ENCODE measurements around the gene BCAR3. TPM values are rescaled to one million over a fixed set of nuclear protein-coding genes. Genes with fewer than 3 reads are reported as not detected.

BCAR3 gene
- total RNA-seq, 6 donors from 2014 or later = 26.3 to 48.8 (median 31.9) TPM

DNA sequence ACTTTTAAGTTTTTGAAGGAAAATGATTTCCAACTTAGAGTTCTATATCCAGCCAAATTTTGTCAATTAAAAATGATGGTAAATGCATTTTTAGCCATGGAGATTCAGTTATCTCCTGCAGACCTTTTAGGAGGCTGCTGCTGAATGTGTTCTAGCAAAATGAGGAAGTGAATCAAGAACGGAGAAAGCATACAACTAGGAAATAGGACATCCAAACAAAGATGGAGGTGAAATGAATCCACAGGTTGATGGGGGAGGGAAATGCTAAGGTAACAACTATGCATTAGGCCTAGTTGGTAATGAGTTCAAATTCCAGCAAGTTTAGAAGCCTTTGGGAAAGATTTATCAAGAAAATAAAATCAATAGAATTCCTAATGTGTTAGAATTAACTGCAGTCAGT, 153.2 kb downstream of the BCAR3 start:
- no peak for DNase-seq
- no peak for ATAC-seq (ENCODE audit: low FRiP score in 2 of 2)

DNA sequence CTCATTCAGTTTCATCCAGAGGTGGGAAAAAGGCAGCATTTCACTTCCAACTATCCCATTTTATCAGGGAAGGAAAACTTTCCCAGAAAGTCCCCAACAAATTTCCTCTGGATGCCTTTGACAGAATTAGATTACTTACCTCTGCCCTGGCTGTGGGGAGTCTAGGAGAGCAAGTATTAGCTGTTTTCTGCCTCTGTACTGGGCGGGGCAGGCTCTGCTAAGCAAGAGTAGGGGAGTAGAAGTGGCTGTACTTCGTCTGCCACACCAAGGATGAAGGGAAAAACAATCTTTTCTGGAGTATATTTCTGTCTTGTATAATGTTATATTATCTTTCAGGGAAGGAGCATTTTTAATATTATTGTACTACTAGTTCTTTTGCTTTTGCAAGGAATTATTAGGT, 155.2 kb downstream of the BCAR3 start:
- WGBS, 2 donors = 79 to 80% methylated on average over 2 of the region's 2 CpGs
- ATAC-seq (ENCODE audit: low FRiP score in 2 of 2) (no peak), DNase-seq (no peak)
- Histone ChIP-seq H3K27me3 (no peaks in the 10 kb centered on the region), H3K27ac (peak overlapping the region in 1 of 4 donors; percentile 4), H3K4me3 (no peak overlapping the region), H3K9me3 (no peaks in the 10 kb centered on the region), H3K36me3 (peaks cover 0 to 12% (median 0%) of the 10 kb centered on the region in 4 donors), H3K4me1 (no peaks in the 10 kb centered on the region)
- no peak for TF ChIP-seq POLR2AphosphoS5 (IDR thresholded peaks at IDR 0.05)

More for the DNA sequence above, 153.2 kb downstream of the BCAR3 start:
- H3K27me3 ChIP-seq = no peaks in the 10 kb centered on the region
- H3K4me3 ChIP-seq = no peak overlapping the region
- WGBS, 2 donors = 67 to 78% methylated on average over 1 of the region's 1 CpG
- TF ChIP-seq, protein P1, sequence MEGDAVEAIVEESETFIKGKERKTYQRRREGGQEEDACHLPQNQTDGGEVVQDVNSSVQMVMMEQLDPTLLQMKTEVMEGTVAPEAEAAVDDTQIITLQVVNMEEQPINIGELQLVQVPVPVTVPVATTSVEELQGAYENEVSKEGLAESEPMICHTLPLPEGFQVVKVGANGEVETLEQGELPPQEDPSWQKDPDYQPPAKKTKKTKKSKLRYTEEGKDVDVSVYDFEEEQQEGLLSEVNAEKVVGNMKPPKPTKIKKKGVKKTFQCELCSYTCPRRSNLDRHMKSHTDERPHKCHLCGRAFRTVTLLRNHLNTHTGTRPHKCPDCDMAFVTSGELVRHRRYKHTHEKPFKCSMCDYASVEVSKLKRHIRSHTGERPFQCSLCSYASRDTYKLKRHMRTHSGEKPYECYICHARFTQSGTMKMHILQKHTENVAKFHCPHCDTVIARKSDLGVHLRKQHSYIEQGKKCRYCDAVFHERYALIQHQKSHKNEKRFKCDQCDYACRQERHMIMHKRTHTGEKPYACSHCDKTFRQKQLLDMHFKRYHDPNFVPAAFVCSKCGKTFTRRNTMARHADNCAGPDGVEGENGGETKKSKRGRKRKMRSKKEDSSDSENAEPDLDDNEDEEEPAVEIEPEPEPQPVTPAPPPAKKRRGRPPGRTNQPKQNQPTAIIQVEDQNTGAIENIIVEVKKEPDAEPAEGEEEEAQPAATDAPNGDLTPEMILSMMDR (IDR thresholded peaks at IDR 0.05) = no peak
- TF ChIP-seq POLR2AphosphoS5 (IDR thresholded peaks at IDR 0.05) (no peak), EP300 (IDR thresholded peaks at IDR 0.05) (no peak), POLR2A (IDR thresholded peaks at IDR 0.05) (no peak)
- no peak overlapping the region for H3K27ac ChIP-seq
- no peaks in the 10 kb centered on the region for H3K4me1 ChIP-seq
- peaks cover 0 to 16% (median 0%) of the 10 kb centered on the region in 4 donors for H3K36me3 ChIP-seq
- no peaks in the 10 kb centered on the region for H3K9me3 ChIP-seq

DNA sequence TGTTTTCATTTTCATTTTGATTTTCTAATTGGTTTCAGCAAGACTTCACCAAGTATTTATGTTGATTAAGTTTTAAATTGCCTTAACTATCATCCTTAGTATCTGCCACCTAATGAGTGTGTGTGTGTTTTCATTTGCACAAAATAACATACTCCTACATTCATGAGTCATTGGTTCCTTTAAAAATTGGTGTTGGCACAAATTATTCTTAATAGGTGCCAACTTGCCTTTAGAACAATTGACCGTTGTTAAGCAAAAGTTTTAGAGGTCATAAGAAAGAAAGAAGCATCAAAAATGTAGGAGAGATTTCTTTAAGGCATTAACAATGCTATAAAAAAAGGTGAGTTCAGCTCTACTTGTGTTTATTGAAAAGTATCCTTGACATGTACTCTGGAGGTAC, 156.2 kb downstream of the BCAR3 start:
- H3K36me3 ChIP-seq = peaks cover 0 to 4% (median 0%) of the 10 kb centered on the region in 4 donors
- no peaks in the 10 kb centered on the region for H3K4me1 ChIP-seq
- WGBS, 2 donors = 60 to 77% methylated on average over 1 of the region's 1 CpG
- H3K27ac ChIP-seq = no peak overlapping the region
- ATAC-seq (ENCODE audit: low FRiP score in 2 of 2) = no peak
- no peaks in the 10 kb centered on the region for H3K9me3 ChIP-seq
- TF ChIP-seq POLR2AphosphoS5 (IDR thresholded peaks at IDR 0.05) = no peak
- TF ChIP-seq, protein P1 (IDR thresholded peaks at IDR 0.05) = no peak
- TF ChIP-seq EP300 (IDR thresholded peaks at IDR 0.05) = no peak
- no peak for TF ChIP-seq POLR2A (IDR thresholded peaks at IDR 0.05)
- no peak for DNase-seq
- H3K27me3 ChIP-seq = no peaks in the 10 kb centered on the region
- H3K4me3 ChIP-seq = no peak overlapping the region

DNA sequence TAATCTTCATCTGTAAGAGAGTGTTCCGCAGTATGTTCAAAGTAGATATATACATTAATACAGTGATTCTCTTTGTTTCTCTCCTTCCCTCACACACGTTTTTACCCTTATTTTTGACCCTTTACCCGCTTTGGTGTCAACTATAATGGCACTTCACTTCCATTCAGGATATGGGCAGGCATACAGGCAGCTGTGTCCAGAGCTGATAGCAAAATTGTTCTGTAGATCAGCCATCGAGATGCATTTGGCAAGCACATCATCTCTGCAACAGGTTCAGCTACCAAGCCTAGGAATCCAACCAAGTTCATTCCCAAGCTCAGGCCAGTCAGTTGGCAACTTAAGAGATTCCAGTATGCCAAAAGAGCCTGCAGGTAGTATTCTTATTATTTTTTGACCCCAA, 158.9 kb downstream of the BCAR3 start:
- H3K27ac ChIP-seq = no peak overlapping the region
- 72 to 74% methylated on average over 4 of the region's 4 CpGs for WGBS, 2 donors

DNA sequence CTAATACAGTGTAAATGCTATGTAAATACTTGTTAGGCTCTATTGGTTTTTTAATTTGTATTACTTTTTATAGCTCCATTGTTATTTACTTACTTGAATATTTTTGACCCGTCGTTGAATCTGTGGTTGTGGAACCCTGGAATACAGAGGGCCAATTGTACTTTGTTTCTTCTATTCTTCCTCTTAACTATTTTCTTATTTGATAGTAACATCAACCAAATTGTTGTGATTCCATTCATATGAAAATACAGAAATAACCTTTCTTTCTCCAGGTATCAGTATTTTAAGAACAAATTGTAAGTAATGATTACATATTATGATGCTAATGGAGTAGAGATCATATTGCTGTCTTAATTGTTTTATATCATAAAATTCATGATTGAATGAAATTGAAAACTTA, 160.0 kb downstream of the BCAR3 start:
- no peaks in the 10 kb centered on the region for H3K36me3 ChIP-seq

More for the DNA sequence above, 158.9 kb downstream of the BCAR3 start:
- H3K4me3 ChIP-seq = no peak overlapping the region
- TF ChIP-seq POLR2A (IDR thresholded peaks at IDR 0.05) (no peak), EP300 (IDR thresholded peaks at IDR 0.05) (no peak), POLR2AphosphoS5 (IDR thresholded peaks at IDR 0.05) (no peak)
- TF ChIP-seq, protein P1 (IDR thresholded peaks at IDR 0.05) = no peak
- H3K36me3 ChIP-seq = no peaks in the 10 kb centered on the region
- DNase-seq (no peak), ATAC-seq (ENCODE audit: low FRiP score in 2 of 2) (no peak)
- peaks cover 0 to 3% (median 0%) of the 10 kb centered on the region in 4 donors for H3K4me1 ChIP-seq
- no peaks in the 10 kb centered on the region for H3K9me3 ChIP-seq
- no peaks in the 10 kb centered on the region for H3K27me3 ChIP-seq

More for the DNA sequence above, 160.0 kb downstream of the BCAR3 start:
- WGBS, 2 donors = 89 to 91% methylated on average over 2 of the region's 2 CpGs
- no peaks in the 10 kb centered on the region for H3K27me3 ChIP-seq
- no peak overlapping the region for H3K27ac ChIP-seq
- TF ChIP-seq POLR2A (IDR thresholded peaks at IDR 0.05) (no peak), POLR2AphosphoS5 (IDR thresholded peaks at IDR 0.05) (no peak), EP300 (IDR thresholded peaks at IDR 0.05) (no peak)
- TF ChIP-seq, protein P1 (IDR thresholded peaks at IDR 0.05) = no peak
- no peaks in the 10 kb centered on the region for H3K9me3 ChIP-seq
- H3K4me3 ChIP-seq = no peak overlapping the region
- H3K4me1 ChIP-seq = peaks cover 0 to 3% (median 0%) of the 10 kb centered on the region in 4 donors
- DNase-seq (no peak), ATAC-seq (ENCODE audit: low FRiP score in 2 of 2) (no peak)
